Measurements from ENCODE around the gene GPATCH3.
"Not testable (repeated sequence)": the region's sequence is repeated elsewhere in the genome, so short reads cannot be mapped to it uniquely, and the experiment has no call there.

GPATCH3 gene

GRCh38 chr1:26900001-26900814, at the start of gene GPATCH3:
Gene GPATCH3 (minus strand): TSS chr1:26900467. CDS start chr1:26900442, 25 bp downstream.
- H3K27me3 ChIP-seq (ENCODE audit: control insufficient read depth, insufficient read depth, low read length), result no peaks in the 10 kb centered on the region
- H3K4me3 ChIP-seq (ENCODE audit: low read depth, low read length), result peak within 1 kb of the TSS; percentile 88
- peaks cover 23% of the 10 kb centered on the region for H3K36me3 ChIP-seq (ENCODE audit: control insufficient read depth, insufficient read depth, low read length)
- peak within 1 kb of the TSS; percentile 91 for H3K9ac ChIP-seq (ENCODE audit: low read depth, low read length)
- peaks cover 6% of the 10 kb centered on the region; the same call in 1 of the 2 replicates for H3K4me1 ChIP-seq (ENCODE audit: control insufficient read depth, insufficient read depth, low read length)
- no peaks in the 10 kb centered on the region for H3K9me3 ChIP-seq (ENCODE audit: control insufficient read depth, insufficient read depth, low read length)
- H3K27ac ChIP-seq (ENCODE audit: low read depth, low read length), result peak within 1 kb of the TSS; percentile 96

GRCh38 chr1:26949926-26950319, 49.7 kb upstream of the GPATCH3 start:
- Histone ChIP-seq H3K27ac (ENCODE audit: low read depth, low read length) (no peak overlapping the region), H3K9ac (ENCODE audit: low read depth, low read length) (no peak overlapping the region), H3K4me3 (ENCODE audit: low read depth, low read length) (no peak overlapping the region), H3K4me1 (ENCODE audit: control insufficient read depth, insufficient read depth, low read length) (no peaks in the 10 kb centered on the region), H3K27me3 (ENCODE audit: control insufficient read depth, insufficient read depth, low read length) (no peaks in the 10 kb centered on the region), H3K36me3 (ENCODE audit: control insufficient read depth, insufficient read depth, low read length) (peaks cover 57% of the 10 kb centered on the region), H3K9me3 (ENCODE audit: control insufficient read depth, insufficient read depth, low read length) (no peaks in the 10 kb centered on the region)

- H3K9me3 ChIP-seq (ENCODE audit: control insufficient read depth, insufficient read depth, low read length), result no peaks in the 10 kb centered on the region
- H3K27ac ChIP-seq (ENCODE audit: low read depth, low read length), result no peak overlapping the region
- H3K4me3 ChIP-seq (ENCODE audit: low read depth, low read length), result no peak overlapping the region
- H3K27me3 ChIP-seq (ENCODE audit: control insufficient read depth, insufficient read depth, low read length), result no peaks in the 10 kb centered on the region
- no peak overlapping the region for H3K9ac ChIP-seq (ENCODE audit: low read depth, low read length)
- H3K36me3 ChIP-seq (ENCODE audit: control insufficient read depth, insufficient read depth, low read length), result peaks cover 62% of the 10 kb centered on the region
- H3K4me1 ChIP-seq (ENCODE audit: control insufficient read depth, insufficient read depth, low read length), result no peaks in the 10 kb centered on the region
Observed at GRCh38 chr1:26949266-26949925, 49.1 kb upstream of the GPATCH3 start.

- H3K27ac ChIP-seq (ENCODE audit: low read depth, low read length); H3K9ac ChIP-seq (ENCODE audit: low read depth, low read length); H3K27me3 ChIP-seq (ENCODE audit: control insufficient read depth, insufficient read depth, low read length); H3K4me3 ChIP-seq (ENCODE audit: low read depth, low read length); H3K9me3 ChIP-seq (ENCODE audit: control insufficient read depth, insufficient read depth, low read length); H3K4me1 ChIP-seq (ENCODE audit: control insufficient read depth, insufficient read depth, low read length): not testable (repeated sequence)
- H3K36me3 ChIP-seq (ENCODE audit: control insufficient read depth, insufficient read depth, low read length), result peaks cover 68% of the 10 kb centered on the region
Observed at GRCh38 chr1:26948725-26949057, 48.4 kb upstream of the GPATCH3 start.

- H3K4me1 ChIP-seq (ENCODE audit: control insufficient read depth, insufficient read depth, low read length), result no peaks in the 10 kb centered on the region
- no peak overlapping the region for H3K27ac ChIP-seq (ENCODE audit: low read depth, low read length)
- H3K27me3 ChIP-seq (ENCODE audit: control insufficient read depth, insufficient read depth, low read length), result no peaks in the 10 kb centered on the region
- H3K9me3 ChIP-seq (ENCODE audit: control insufficient read depth, insufficient read depth, low read length), result no peaks in the 10 kb centered on the region
- no peak overlapping the region for H3K4me3 ChIP-seq (ENCODE audit: low read depth, low read length)
- H3K36me3 ChIP-seq (ENCODE audit: control insufficient read depth, insufficient read depth, low read length), result peaks cover 76% of the 10 kb centered on the region
- H3K9ac ChIP-seq (ENCODE audit: low read depth, low read length), result no peak overlapping the region
Observed at GRCh38 chr1:26946270-26946669, 46.0 kb upstream of the GPATCH3 start.

GRCh38 chr1:26945728-26946127, 45.5 kb upstream of the GPATCH3 start:
- Histone ChIP-seq H3K27me3 (ENCODE audit: control insufficient read depth, insufficient read depth, low read length) (no peaks in the 10 kb centered on the region), H3K36me3 (ENCODE audit: control insufficient read depth, insufficient read depth, low read length) (peaks cover 74% of the 10 kb centered on the region), H3K9me3 (ENCODE audit: control insufficient read depth, insufficient read depth, low read length) (no peaks in the 10 kb centered on the region), H3K9ac (ENCODE audit: low read depth, low read length) (no peak overlapping the region), H3K27ac (ENCODE audit: low read depth, low read length) (no peak overlapping the region), H3K4me1 (ENCODE audit: control insufficient read depth, insufficient read depth, low read length) (no peaks in the 10 kb centered on the region), H3K4me3 (ENCODE audit: low read depth, low read length) (no peak overlapping the region)

GRCh38 chr1:26945138-26945537, 44.9 kb upstream of the GPATCH3 start:
- Histone ChIP-seq H3K27me3 (ENCODE audit: control insufficient read depth, insufficient read depth, low read length) (no peaks in the 10 kb centered on the region), H3K9me3 (ENCODE audit: control insufficient read depth, insufficient read depth, low read length) (no peaks in the 10 kb centered on the region), H3K27ac (ENCODE audit: low read depth, low read length) (no peak overlapping the region), H3K36me3 (ENCODE audit: control insufficient read depth, insufficient read depth, low read length) (peaks cover 70% of the 10 kb centered on the region), H3K4me3 (ENCODE audit: low read depth, low read length) (no peak overlapping the region), H3K4me1 (ENCODE audit: control insufficient read depth, insufficient read depth, low read length) (no peaks in the 10 kb centered on the region), H3K9ac (ENCODE audit: low read depth, low read length) (no peak overlapping the region)

GRCh38 chr1:26942656-26943055, 42.4 kb upstream of the GPATCH3 start:
- peaks cover 77% of the 10 kb centered on the region for H3K36me3 ChIP-seq (ENCODE audit: control insufficient read depth, insufficient read depth, low read length)
- no peaks in the 10 kb centered on the region for H3K9me3 ChIP-seq (ENCODE audit: control insufficient read depth, insufficient read depth, low read length)
- no peak overlapping the region for H3K27ac ChIP-seq (ENCODE audit: low read depth, low read length)
- H3K9ac ChIP-seq (ENCODE audit: low read depth, low read length), result no peak overlapping the region
- no peak overlapping the region for H3K4me3 ChIP-seq (ENCODE audit: low read depth, low read length)
- no peaks in the 10 kb centered on the region for H3K27me3 ChIP-seq (ENCODE audit: control insufficient read depth, insufficient read depth, low read length)
- no peaks in the 10 kb centered on the region for H3K4me1 ChIP-seq (ENCODE audit: control insufficient read depth, insufficient read depth, low read length)

GRCh38 chr1:26941311-26941710, 41.0 kb upstream of the GPATCH3 start:
- Histone ChIP-seq H3K27ac (ENCODE audit: low read depth, low read length) (no peak overlapping the region), H3K36me3 (ENCODE audit: control insufficient read depth, insufficient read depth, low read length) (peaks cover 80% of the 10 kb centered on the region), H3K27me3 (ENCODE audit: control insufficient read depth, insufficient read depth, low read length) (no peaks in the 10 kb centered on the region)

GRCh38 chr1:26938659-26939025, 38.4 kb upstream of the GPATCH3 start:
- no peaks in the 10 kb centered on the region for H3K27me3 ChIP-seq (ENCODE audit: control insufficient read depth, insufficient read depth, low read length)
- no peak overlapping the region for H3K9ac ChIP-seq (ENCODE audit: low read depth, low read length)
- H3K4me3 ChIP-seq (ENCODE audit: low read depth, low read length), result no peak overlapping the region
- no peak overlapping the region for H3K27ac ChIP-seq (ENCODE audit: low read depth, low read length)
- H3K9me3 ChIP-seq (ENCODE audit: control insufficient read depth, insufficient read depth, low read length), result no peaks in the 10 kb centered on the region
- H3K36me3 ChIP-seq (ENCODE audit: control insufficient read depth, insufficient read depth, low read length), result peaks cover 71% of the 10 kb centered on the region
- no peaks in the 10 kb centered on the region for H3K4me1 ChIP-seq (ENCODE audit: control insufficient read depth, insufficient read depth, low read length)

More at GRCh38 chr1:26941311-26941710, 41.0 kb upstream of the GPATCH3 start:
- H3K9me3 ChIP-seq (ENCODE audit: control insufficient read depth, insufficient read depth, low read length), result no peaks in the 10 kb centered on the region
- H3K4me3 ChIP-seq (ENCODE audit: low read depth, low read length), result no peak overlapping the region
- H3K9ac ChIP-seq (ENCODE audit: low read depth, low read length), result no peak overlapping the region
- H3K4me1 ChIP-seq (ENCODE audit: control insufficient read depth, insufficient read depth, low read length), result no peaks in the 10 kb centered on the region

- H3K36me3 ChIP-seq (ENCODE audit: control insufficient read depth, insufficient read depth, low read length), result peaks cover 68% of the 10 kb centered on the region
- H3K27ac ChIP-seq (ENCODE audit: low read depth, low read length), result no peak overlapping the region
- H3K27me3 ChIP-seq (ENCODE audit: control insufficient read depth, insufficient read depth, low read length), result no peaks in the 10 kb centered on the region
- no peak overlapping the region for H3K4me3 ChIP-seq (ENCODE audit: low read depth, low read length)
- no peaks in the 10 kb centered on the region for H3K9me3 ChIP-seq (ENCODE audit: control insufficient read depth, insufficient read depth, low read length)
- H3K4me1 ChIP-seq (ENCODE audit: control insufficient read depth, insufficient read depth, low read length), result no peaks in the 10 kb centered on the region
- H3K9ac ChIP-seq (ENCODE audit: low read depth, low read length), result no peak overlapping the region
Observed at GRCh38 chr1:26938004-26938658, 37.9 kb upstream of the GPATCH3 start.
